ENCODE measurements around the gene DOK1. TPM values are rescaled to one million over a fixed set of nuclear protein-coding genes. Genes with fewer than 3 reads are reported as not detected.

Gene DOK1
- polyA plus RNA-seq, 3 donors: 48.0 to 53.6 (median 49.3) TPM

DNA sequence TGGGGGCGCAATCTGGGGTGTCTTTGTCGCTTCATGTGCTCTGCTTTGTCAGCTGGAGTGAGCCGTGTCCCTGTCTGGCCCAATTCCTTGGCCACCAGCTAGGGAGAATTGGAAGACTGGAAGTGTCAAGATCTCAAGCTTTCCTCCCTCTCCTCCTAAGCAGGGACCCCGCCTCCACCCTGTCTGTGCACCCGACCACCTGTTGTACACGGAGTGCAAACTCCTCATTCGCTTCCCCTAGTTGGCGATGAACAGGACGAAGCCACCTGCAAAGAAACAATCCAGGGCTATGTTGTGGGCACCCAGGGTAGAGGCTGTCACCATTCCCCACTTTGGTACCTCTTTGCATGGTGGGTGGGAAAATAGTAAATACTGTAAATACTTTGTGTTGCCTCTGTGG, 26.8 kb upstream of the DOK1 start:
- Histone ChIP-seq H2AFZ (ENCODE audit: insufficient read depth, low read depth, low read length, poor library complexity, severe bottlenecking) (no peak overlapping the region), H3K27ac (ENCODE audit: low read depth in 1 of 2, low read length in 2 of 2) (peak overlapping the region in 1 of 2 donors; percentile 59), H3K9me3 (replicated peaks in 1 of 2; ENCODE audit: control insufficient read depth in 1 of 2, insufficient read depth in 1 of 2, low read length in 2 of 2) (no peaks in the 10 kb centered on the region), H3K79me2 (ENCODE audit: insufficient read depth, low read length) (peaks cover 29% of the 10 kb centered on the region), H3K4me2 (replicated peaks; ENCODE audit: extremely low read depth, low read length, poor library complexity, severe bottlenecking) (no peak overlapping the region), H3K4me3 (replicated peaks in 1 of 3; ENCODE audit: low read depth in 2 of 3, low read length in 3 of 3) (no peak overlapping the region), H3K9ac (ENCODE audit: insufficient read depth, low read length, poor library complexity, severe bottlenecking) (no peak overlapping the region), H3K4me1 (ENCODE audit: control insufficient read depth in 1 of 2, insufficient read depth in 2 of 2, low read length in 2 of 2) (peaks cover 28 to 46% of the 10 kb centered on the region in 2 donors), H3K36me3 (replicated peaks in 1 of 2; ENCODE audit: control insufficient read depth in 1 of 2, insufficient read depth in 2 of 2, low read length in 2 of 2) (peaks cover 18 to 30% of the 10 kb centered on the region in 2 donors), H4K20me1 (ENCODE audit: insufficient read depth, low read length) (peaks cover 26% of the 10 kb centered on the region), H3K27me3 (ENCODE audit: control insufficient read depth in 2 of 2, insufficient read depth in 2 of 2, low read length in 2 of 2) (no peaks in the 10 kb centered on the region)
- intact Hi-C loops (cut with micrococcal nuclease): loop anchor here (2.0 to 5.0 kb wide), 3 partner anchors 45 to 70 kb away; partner anchors contain the start of genes CCDC142 (in 2 of the 2), INO80B (in 2 of the 2), TTC31 (in 2 of the 2) and WBP1 (in 2 of the 2)
- Mint-ChIP-seq H3K4me1 (peaks cover 42% of the 10 kb centered on the region), H3K27me3 (ENCODE audit: low read depth in 3 of 3) (peaks cover 2 to 8% (median 7%) of the 10 kb centered on the region in 3 donors), H3K27ac (peak overlapping the region in 3 of 7 donors; percentile 22 to 64 (median 30)), H3K4me3 (no peak overlapping the region), H3K36me3 (peaks cover 28 to 41% of the 10 kb centered on the region in 2 donors), H3K9me3 (peaks cover 0 to 8% (median 0%) of the 10 kb centered on the region in 7 donors)
- TF ChIP-seq, protein P1, sequence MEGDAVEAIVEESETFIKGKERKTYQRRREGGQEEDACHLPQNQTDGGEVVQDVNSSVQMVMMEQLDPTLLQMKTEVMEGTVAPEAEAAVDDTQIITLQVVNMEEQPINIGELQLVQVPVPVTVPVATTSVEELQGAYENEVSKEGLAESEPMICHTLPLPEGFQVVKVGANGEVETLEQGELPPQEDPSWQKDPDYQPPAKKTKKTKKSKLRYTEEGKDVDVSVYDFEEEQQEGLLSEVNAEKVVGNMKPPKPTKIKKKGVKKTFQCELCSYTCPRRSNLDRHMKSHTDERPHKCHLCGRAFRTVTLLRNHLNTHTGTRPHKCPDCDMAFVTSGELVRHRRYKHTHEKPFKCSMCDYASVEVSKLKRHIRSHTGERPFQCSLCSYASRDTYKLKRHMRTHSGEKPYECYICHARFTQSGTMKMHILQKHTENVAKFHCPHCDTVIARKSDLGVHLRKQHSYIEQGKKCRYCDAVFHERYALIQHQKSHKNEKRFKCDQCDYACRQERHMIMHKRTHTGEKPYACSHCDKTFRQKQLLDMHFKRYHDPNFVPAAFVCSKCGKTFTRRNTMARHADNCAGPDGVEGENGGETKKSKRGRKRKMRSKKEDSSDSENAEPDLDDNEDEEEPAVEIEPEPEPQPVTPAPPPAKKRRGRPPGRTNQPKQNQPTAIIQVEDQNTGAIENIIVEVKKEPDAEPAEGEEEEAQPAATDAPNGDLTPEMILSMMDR (IDR thresholded peaks at IDR 0.05): no peak
- 100% methylated on average over 5 of the region's 9 CpGs for WGBS (ENCODE audit: insufficient coverage)
- no peak for DNase-seq

DNA sequence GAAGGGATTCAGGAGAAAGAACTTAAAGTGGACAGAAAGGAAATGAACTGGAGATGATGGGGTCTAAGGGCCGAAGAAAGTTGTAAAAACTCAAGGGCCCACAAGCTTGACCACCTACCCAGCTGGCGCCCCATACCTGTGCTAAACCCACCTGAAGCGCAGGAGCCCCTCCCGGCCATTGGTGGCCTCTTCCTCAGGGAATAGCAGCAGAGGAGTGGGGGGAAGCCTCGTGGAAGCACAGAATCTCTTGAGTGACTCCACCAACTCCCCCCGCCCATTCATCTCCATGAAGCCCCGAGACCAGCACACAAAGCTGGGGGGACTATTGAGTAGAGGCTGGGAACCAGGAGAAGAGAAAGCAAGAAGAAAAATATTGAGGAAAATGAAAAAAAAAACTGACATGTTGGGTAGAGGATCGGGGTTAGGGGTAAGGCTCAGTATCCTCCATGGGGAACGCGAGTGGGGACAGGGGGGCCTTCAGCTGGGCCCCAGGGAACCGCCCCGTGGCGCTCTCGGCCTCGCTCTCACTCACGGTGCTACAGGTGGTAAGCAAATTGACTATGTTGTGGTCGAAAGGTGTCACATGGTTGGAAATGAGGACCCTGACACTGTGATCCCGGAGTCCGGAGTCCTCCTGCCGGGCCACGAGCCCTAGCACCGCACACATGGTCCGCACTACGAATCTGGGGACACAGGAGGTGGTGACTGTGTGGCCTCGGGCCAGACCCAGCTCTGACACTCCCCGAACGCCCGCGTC, 25.7 kb upstream of the DOK1 start:
- peak overlapping the region; percentile 95 to 98 (median 96) for H3K27ac Mint-ChIP-seq
- intact Hi-C loops (cut with micrococcal nuclease): loop anchor here (1.0 to 5.0 kb wide), 4 partner anchors 21 to 71 kb away; partner anchors contain the start of genes CCDC142 (in 2 of the 2), INO80B (in 2 of the 2), TTC31 (in 2 of the 2) and WBP1 (in 2 of the 2)
- Histone ChIP-seq H3K36me3 (replicated peaks in 1 of 2; ENCODE audit: control insufficient read depth in 1 of 2, insufficient read depth in 2 of 2, low read length in 2 of 2) (peaks cover 23 to 40% of the 10 kb centered on the region in 2 donors), H3K79me2 (ENCODE audit: insufficient read depth, low read length) (peaks cover 29% of the 10 kb centered on the region), H3K9ac (ENCODE audit: insufficient read depth, low read length, poor library complexity, severe bottlenecking) (peak overlapping the region; percentile 96), H4K20me1 (ENCODE audit: insufficient read depth, low read length) (peaks cover 26% of the 10 kb centered on the region), H3K9me3 (replicated peaks in 1 of 2; ENCODE audit: control insufficient read depth in 1 of 2, insufficient read depth in 1 of 2, low read length in 2 of 2) (no peaks in the 10 kb centered on the region), H3K27ac (ENCODE audit: low read depth in 1 of 2, low read length in 2 of 2) (peak overlapping the region; percentile 91 to 95), H3K27me3 (ENCODE audit: control insufficient read depth in 2 of 2, insufficient read depth in 2 of 2, low read length in 2 of 2) (no peaks in the 10 kb centered on the region), H3K4me2 (replicated peaks; ENCODE audit: extremely low read depth, low read length, poor library complexity, severe bottlenecking) (peak overlapping the region; percentile 96), H3K4me3 (replicated peaks in 1 of 3; ENCODE audit: low read depth in 2 of 3, low read length in 3 of 3) (peak overlapping the region; percentile 65 to 96 (median 87)), H2AFZ (ENCODE audit: insufficient read depth, low read depth, low read length, poor library complexity, severe bottlenecking) (peak overlapping the region; percentile 90), H3K4me1 (ENCODE audit: control insufficient read depth in 1 of 2, insufficient read depth in 2 of 2, low read length in 2 of 2) (peaks cover 28 to 46% of the 10 kb centered on the region in 2 donors)
- 1% methylated on average over 20 of the region's 29 CpGs for WGBS (ENCODE audit: insufficient coverage)
- H3K9me3 Mint-ChIP-seq: peaks cover 0 to 8% (median 0%) of the 10 kb centered on the region in 7 donors
- DNase-seq: no peak
- H3K4me1 Mint-ChIP-seq: peaks cover 42% of the 10 kb centered on the region
- peaks cover 0 to 8% (median 5%) of the 10 kb centered on the region in 3 donors for H3K27me3 Mint-ChIP-seq (ENCODE audit: low read depth in 3 of 3)
- H3K36me3 Mint-ChIP-seq: peaks cover 36 to 47% of the 10 kb centered on the region in 2 donors
- peak overlapping the region; percentile 94 to 98 for H3K4me3 Mint-ChIP-seq
- TF ChIP-seq, protein P1 (IDR thresholded peaks at IDR 0.05): no peak

Data from CD14-positive monocyte (primary cell).